ENCODE results near the gene IL32. TPM values are rescaled to one million over a fixed set of nuclear protein-coding genes. Genes with fewer than 3 reads are reported as not detected.
A peak's percentile ranks its signal among the peaks of the same experiment; 100 is the strongest.

IL32 gene
- total RNA-seq, 1 experiment from 2014 or later, result 4.5 TPM

DNA sequence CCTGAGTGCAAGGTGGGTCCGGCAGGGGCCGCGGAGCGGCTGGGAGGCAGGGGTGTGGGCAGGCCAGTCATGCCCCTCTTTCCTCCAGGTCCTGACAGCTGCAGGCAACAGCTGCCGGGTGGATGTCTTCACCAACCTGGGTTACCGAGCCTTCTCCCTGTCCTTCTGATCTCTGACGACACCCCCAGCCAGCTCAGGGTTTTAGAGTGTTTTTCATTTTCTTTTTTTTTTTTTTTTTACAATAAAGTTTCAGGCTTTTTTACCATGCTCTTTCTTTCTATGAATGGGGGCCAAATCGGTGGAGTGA lies 38.0 kb upstream of the IL32 start:
- intact Hi-C loops (cut with micrococcal nuclease; ENCODE audit: unreplicated experiment), result no loop called here
- DNase-seq (ENCODE audit: low spot score), result no peak
- H3K36me3 ChIP-seq (ENCODE audit: insufficient read depth, low read length, poor library complexity, severe bottlenecking), result peaks cover 3% of the 10 kb centered on the region
- ChIA-PET POLR2A (ENCODE audit: low non-redundant PET) (no interaction called here), CTCF (interaction anchor here (0.6 to 1.5 kb wide), 3 partner anchors 22 to 102 kb away, joined by 6 to 15 read pairs (median 11); no protein-coding TSS in a partner anchor)
- H3K4me1 ChIP-seq (ENCODE audit: insufficient read depth, low read length, poor library complexity, severe bottlenecking), result peaks cover 23% of the 10 kb centered on the region
- H3K9me3 ChIP-seq (ENCODE audit: low read depth, low read length, poor library complexity, severe bottlenecking), result no peaks in the 10 kb centered on the region
- BruUV-seq (replicated peaks), result no TSS peak
- H3K4me3 ChIP-seq (ENCODE audit: low read depth, low read length, poor library complexity, severe bottlenecking), result no peak overlapping the region
- H3K27ac ChIP-seq (ENCODE audit: low read depth, low read length, poor library complexity, severe bottlenecking), result no peak overlapping the region
- TF ChIP-seq, protein P1, sequence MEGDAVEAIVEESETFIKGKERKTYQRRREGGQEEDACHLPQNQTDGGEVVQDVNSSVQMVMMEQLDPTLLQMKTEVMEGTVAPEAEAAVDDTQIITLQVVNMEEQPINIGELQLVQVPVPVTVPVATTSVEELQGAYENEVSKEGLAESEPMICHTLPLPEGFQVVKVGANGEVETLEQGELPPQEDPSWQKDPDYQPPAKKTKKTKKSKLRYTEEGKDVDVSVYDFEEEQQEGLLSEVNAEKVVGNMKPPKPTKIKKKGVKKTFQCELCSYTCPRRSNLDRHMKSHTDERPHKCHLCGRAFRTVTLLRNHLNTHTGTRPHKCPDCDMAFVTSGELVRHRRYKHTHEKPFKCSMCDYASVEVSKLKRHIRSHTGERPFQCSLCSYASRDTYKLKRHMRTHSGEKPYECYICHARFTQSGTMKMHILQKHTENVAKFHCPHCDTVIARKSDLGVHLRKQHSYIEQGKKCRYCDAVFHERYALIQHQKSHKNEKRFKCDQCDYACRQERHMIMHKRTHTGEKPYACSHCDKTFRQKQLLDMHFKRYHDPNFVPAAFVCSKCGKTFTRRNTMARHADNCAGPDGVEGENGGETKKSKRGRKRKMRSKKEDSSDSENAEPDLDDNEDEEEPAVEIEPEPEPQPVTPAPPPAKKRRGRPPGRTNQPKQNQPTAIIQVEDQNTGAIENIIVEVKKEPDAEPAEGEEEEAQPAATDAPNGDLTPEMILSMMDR (conservative IDR thresholded peaks at IDR 0.05; ENCODE audit: low read depth, low read length), result no peak
- TF ChIP-seq EZH2 (IDR thresholded peaks at IDR 0.05; ENCODE audit: borderline replicate concordance, low read depth, low read length, poor library complexity, severe bottlenecking), result no peak
- H3K27me3 ChIP-seq (replicated peaks; ENCODE audit: insufficient read depth, low read depth, low read length, poor library complexity), result peaks cover 24% of the 10 kb centered on the region

DNA sequence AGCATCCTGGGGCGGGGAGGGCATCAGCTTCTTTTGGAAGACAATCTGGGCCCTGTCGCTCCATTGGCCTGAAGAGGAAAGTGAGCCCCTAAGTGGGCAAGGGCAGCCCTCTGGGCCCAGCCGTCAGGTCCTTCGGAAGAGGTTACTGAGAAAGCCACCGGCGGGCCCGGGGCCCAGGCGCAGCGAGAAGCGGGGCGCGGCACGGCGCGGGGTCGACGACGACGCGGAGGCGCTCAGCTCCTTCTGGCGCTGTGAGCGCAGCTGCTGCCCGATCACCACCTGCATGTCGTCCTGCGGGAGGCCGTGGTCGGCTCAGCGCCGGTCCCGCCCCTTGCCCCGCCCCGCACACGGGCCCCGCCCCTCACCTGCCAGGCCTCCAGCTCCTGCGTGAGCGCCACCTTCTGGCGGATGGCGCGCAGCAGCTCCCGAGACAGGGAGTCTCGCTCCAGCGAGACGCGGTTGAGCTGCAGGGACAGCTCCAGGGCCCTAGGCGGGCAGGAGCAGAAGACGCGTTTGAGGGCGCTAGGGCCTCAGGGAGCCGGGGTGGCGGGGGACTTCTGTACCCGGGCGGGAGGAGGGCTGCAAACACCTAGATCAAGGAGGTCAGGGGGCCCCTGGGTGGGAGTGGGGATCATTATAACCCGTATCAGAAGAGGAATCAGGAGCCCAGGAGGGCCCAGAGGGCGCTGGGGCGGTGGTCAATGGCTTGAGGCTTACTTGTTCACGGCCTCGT lies 37.3 kb upstream of the IL32 start:
- intact Hi-C loops (cut with micrococcal nuclease; ENCODE audit: unreplicated experiment), result loop anchor here (1.0 kb wide), 1 partner anchor 24 kb away; no protein-coding TSS in a partner anchor

DNA sequence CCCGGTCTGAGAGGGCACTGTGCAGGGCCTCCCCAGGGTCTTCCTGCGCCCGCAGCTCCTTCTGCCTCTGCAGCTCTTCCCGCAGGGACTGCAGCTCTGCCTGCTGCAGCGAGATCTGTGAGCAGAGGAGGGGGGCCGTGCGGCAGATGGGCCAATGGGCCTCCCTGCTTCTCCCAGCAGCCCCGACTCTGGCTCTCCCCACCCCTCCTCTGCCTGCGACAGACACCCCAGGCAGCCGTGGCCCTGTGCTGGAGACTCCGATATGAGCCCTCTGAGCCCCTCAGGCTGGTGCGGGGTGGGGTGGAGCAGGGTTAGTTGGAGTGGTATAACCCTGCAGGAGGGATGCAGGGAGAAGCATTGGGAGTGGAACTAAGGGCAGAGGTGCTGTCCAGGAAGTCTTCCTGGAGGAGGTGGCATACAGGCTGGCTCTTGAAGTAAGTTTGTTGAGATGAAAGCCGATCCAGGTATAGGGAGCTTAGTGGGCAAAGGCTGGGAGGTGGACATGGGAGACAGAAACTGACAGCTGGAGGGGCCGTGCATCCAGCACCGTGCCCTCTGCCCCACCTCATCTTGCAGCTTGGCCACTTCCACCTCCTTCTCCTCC lies 36.6 kb upstream of the IL32 start:
- Histone ChIP-seq H3K9me3 (ENCODE audit: low read depth, low read length, poor library complexity, severe bottlenecking) (no peaks in the 10 kb centered on the region), H3K36me3 (ENCODE audit: insufficient read depth, low read length, poor library complexity, severe bottlenecking) (peaks cover 3% of the 10 kb centered on the region), H3K4me3 (ENCODE audit: low read depth, low read length, poor library complexity, severe bottlenecking) (no peak overlapping the region), H3K4me1 (ENCODE audit: insufficient read depth, low read length, poor library complexity, severe bottlenecking) (peaks cover 12% of the 10 kb centered on the region), H3K27ac (ENCODE audit: low read depth, low read length, poor library complexity, severe bottlenecking) (no peak overlapping the region), H3K27me3 (replicated peaks; ENCODE audit: insufficient read depth, low read depth, low read length, poor library complexity) (peaks cover 38% of the 10 kb centered on the region)
- no peak for DNase-seq (ENCODE audit: low spot score)
- intact Hi-C loops (cut with micrococcal nuclease; ENCODE audit: unreplicated experiment), result loop anchor here (1.0 kb wide), 1 partner anchor 25 kb away; no protein-coding TSS in a partner anchor
- ChIA-PET CTCF (interaction anchor here (0.6 to 1.5 kb wide), 7 partner anchors 9 to 344 kb away, joined by 3 to 15 read pairs (median 6); partner anchors contain the start of gene TNFRSF12A), POLR2A (ENCODE audit: low non-redundant PET) (no interaction called here)
- TF ChIP-seq, protein P1 (conservative IDR thresholded peaks at IDR 0.05; ENCODE audit: low read depth, low read length), result no peak
- TF ChIP-seq EZH2 (IDR thresholded peaks at IDR 0.05; ENCODE audit: borderline replicate concordance, low read depth, low read length, poor library complexity, severe bottlenecking), result no peak
- BruUV-seq (replicated peaks), result no TSS peak

More for the DNA sequence above, 37.3 kb upstream of the IL32 start:
- no TSS peak for BruUV-seq (replicated peaks)
- no peaks in the 10 kb centered on the region for H3K9me3 ChIP-seq (ENCODE audit: low read depth, low read length, poor library complexity, severe bottlenecking)
- ChIA-PET POLR2A (ENCODE audit: low non-redundant PET) (no interaction called here), CTCF (interaction anchor here (0.6 to 1.5 kb wide), 7 partner anchors 8 to 343 kb away, joined by 3 to 15 read pairs (median 6); partner anchors contain the start of gene TNFRSF12A)
- peaks cover 3% of the 10 kb centered on the region for H3K36me3 ChIP-seq (ENCODE audit: insufficient read depth, low read length, poor library complexity, severe bottlenecking)
- H3K4me1 ChIP-seq (ENCODE audit: insufficient read depth, low read length, poor library complexity, severe bottlenecking), result peaks cover 17% of the 10 kb centered on the region
- DNase-seq (ENCODE audit: low spot score), result peak; percentile 90
- H3K4me3 ChIP-seq (ENCODE audit: low read depth, low read length, poor library complexity, severe bottlenecking), result no peak overlapping the region
- H3K27ac ChIP-seq (ENCODE audit: low read depth, low read length, poor library complexity, severe bottlenecking), result no peak overlapping the region
- TF ChIP-seq, protein P1 (conservative IDR thresholded peaks at IDR 0.05; ENCODE audit: low read depth, low read length), result peak; percentile 93
- no peak for TF ChIP-seq EZH2 (IDR thresholded peaks at IDR 0.05; ENCODE audit: borderline replicate concordance, low read depth, low read length, poor library complexity, severe bottlenecking)
- H3K27me3 ChIP-seq (replicated peaks; ENCODE audit: insufficient read depth, low read depth, low read length, poor library complexity), result peaks cover 32% of the 10 kb centered on the region

Measured in A673 (cell line).